Activated CD4-positive, alpha-beta T cell treated with anti-CD3 and anti-CD28 coated beads for 36 hours (primary cell): ENCODE measurements around the gene GLUD1. TPM values are rescaled to one million over a fixed set of nuclear protein-coding genes. Genes with fewer than 3 reads are reported as not detected.
"Not testable (repeated sequence)": the region's sequence is repeated elsewhere in the genome, so short reads cannot be mapped to it uniquely, and the experiment has no call there.

Experiments
- ATAC-seq: fragments of 200-7000 bp; cut with Tn5 transposase; one replicate; pipeline ENCODE4 v1.10.0; 2021; ENCODE audit warnings: mild to moderate bottlenecking, moderate library complexity
- CTCF ChIA-PET: fragments of 350-600 bp; sonication (Branson Sonifier 250); formaldehyde crosslinking; loops from one replicate; lab custom pipeline; 2021; ENCODE audit warnings: antibody characterized with exemption; lab: Charles Lee
- POLR2A ChIA-PET: fragments of 350-600 bp; sonication (Branson Sonifier 250); formaldehyde crosslinking; loops from one replicate; lab custom pipeline; 2021; ENCODE audit warnings: antibody characterized with exemption, inconsistent platforms; lab: Charles Lee
- DNase-seq: peaks from one replicate; pipeline ENCODE4 v3.0.0-alpha.2; 2020
- H3K27ac Mint-ChIP-seq: one replicate; pipeline ENCODE4 v1.8.0; 2021; ENCODE audit warnings: mixed read lengths
- H3K27me3 Mint-ChIP-seq: one replicate; pipeline ENCODE4 v1.8.0; 2021; ENCODE audit warnings: mixed read lengths
- H3K36me3 Mint-ChIP-seq: one replicate; pipeline ENCODE4 v1.8.0; 2021; ENCODE audit warnings: low read depth, mixed read lengths
- H3K4me1 Mint-ChIP-seq: one replicate; pipeline ENCODE4 v1.8.0; 2021; ENCODE audit warnings: mixed read lengths
- H3K4me3 Mint-ChIP-seq: one replicate; pipeline ENCODE4 v1.8.0; 2021; ENCODE audit warnings: mild to moderate bottlenecking, moderate library complexity, mixed read lengths
- H3K9me3 Mint-ChIP-seq: one replicate; pipeline ENCODE4 v1.8.0; 2021; ENCODE audit warnings: low read depth, mixed read lengths
- intact Hi-C, 2 experiments: fragments of 100-400 bp; cut with DNase I in 1 of 2; cut with micrococcal nuclease in 1 of 2; formaldehyde crosslinking; loops; one replicate each; pipeline versions ENCODE4 v1.14.2 to v1.15.1; 2022 to 2024; cut with DNase I, micrococcal nuclease
- total RNA-seq, 2 experiments: library from RNA; stranded (reverse); gene quantifications; one replicate each; pipeline ENCODE4 v1.2.3, GENCODE V29; 2021

Gene GLUD1
- 100 to 1,000 TPM in 1 of 2 experiments, 10 to 100 TPM in 1; 98.4 to 125 TPM for total RNA-seq

DNA sequence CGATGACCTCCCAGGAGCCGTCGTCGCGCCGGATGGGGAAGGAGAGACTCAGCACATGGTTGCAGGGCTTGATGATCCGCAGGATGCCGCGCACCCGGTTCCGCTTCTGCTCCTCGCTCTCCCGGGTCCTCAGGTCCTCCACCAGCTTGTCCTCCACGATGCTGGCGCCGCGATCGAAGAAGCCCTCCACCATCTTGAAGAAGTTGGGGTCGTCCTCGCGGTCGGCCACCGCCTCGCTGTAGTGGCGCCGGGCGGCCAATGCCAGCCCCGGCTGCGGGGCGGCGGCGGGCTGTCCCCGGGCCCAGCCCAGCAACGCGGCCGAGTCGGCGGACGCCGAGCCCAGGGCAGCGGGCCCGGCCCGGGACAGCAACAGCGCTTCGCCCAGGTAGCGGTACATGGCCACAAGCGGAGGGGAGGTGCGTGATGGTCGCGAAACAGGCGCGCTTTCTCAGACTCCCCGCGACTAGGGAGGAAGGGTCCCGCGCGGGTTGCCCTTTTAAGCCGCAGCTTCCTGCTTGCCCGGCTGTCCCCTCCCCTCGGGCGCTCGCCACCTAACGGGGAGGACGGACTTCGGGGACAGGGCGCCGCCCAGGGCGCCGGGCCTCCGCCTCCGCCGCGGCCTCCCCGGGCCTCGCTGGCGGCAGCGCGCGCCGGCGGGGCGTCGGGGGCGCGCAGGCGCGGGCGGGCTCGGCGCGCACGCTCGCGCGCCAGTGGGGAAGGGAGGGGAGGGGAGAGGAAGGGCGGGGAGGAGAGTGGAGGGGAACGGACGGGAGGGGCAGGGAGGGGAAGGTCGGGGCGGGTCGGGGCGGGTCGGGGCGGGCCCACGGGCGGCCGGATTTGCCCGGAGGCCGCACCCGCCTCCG, at the start of gene GLUD1, which contains the start of gene SHLD2:
Gene GLUD1, minus strand, starts transcription at position 471 of the 863 bp plus-strand sequence. Its CDS starts 74 bp downstream, at position 397.
Gene SHLD2, plus strand, starts transcription at position 834 of the 863 bp plus-strand sequence. CDS start 56,149 bp downstream, outside the sequence.
- ATAC-seq (peak; percentile 80), DNase-seq (peak; percentile 94)
- H3K27me3 Mint-ChIP-seq, result no peaks in the 10 kb centered on the region
- H3K27ac Mint-ChIP-seq, result peak within 1 kb of the TSS; percentile 91
- peaks cover 34% of the 10 kb centered on the region for H3K4me1 Mint-ChIP-seq
- peaks cover 35% of the 10 kb centered on the region for H3K36me3 Mint-ChIP-seq
- CTCF ChIA-PET, result no interaction called here
- intact Hi-C loops, result loop anchor here (1.0 to 10.0 kb wide), 10 partner anchors 67 to 770 kb away; partner anchors contain the start of genes BMPR1A (in 2 of the 2), ADIRF (in 1 of the 2), KLLN (in 1 of the 2) and MINPP1 (in 1 of the 2)
- POLR2A ChIA-PET, result interaction anchor here (0.7 to 2.0 kb wide), 3 partner anchors 9 to 380 kb away, joined by 3 to 9 read pairs (median 3); no protein-coding TSS in a partner anchor
- H3K9me3 Mint-ChIP-seq, result no peaks in the 10 kb centered on the region
- H3K4me3 Mint-ChIP-seq, result peak within 1 kb of the TSS; percentile 85

DNA sequence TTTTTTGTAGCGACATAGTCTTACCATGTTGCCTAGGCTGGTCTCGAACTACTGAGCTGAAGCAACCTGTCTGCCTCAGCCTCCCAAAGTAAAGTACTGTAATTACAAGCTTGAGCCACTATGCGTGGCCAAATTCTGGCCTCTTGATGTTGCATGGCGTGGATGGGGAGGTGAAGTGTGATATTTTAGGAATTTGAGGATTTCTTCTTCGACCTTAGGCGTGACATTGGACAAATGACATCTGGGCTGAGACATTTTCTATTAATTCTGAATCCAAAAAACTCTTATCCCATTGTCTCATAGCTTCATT, 48.4 kb upstream of the GLUD1 start:
- POLR2A ChIA-PET, H3K36me3 Mint-ChIP-seq, H3K27ac Mint-ChIP-seq, H3K27me3 Mint-ChIP-seq, H3K4me3 Mint-ChIP-seq, H3K4me1 Mint-ChIP-seq, ATAC-seq, intact Hi-C loops, DNase-seq, H3K9me3 Mint-ChIP-seq, CTCF ChIA-PET: not testable (repeated sequence)

DNA sequence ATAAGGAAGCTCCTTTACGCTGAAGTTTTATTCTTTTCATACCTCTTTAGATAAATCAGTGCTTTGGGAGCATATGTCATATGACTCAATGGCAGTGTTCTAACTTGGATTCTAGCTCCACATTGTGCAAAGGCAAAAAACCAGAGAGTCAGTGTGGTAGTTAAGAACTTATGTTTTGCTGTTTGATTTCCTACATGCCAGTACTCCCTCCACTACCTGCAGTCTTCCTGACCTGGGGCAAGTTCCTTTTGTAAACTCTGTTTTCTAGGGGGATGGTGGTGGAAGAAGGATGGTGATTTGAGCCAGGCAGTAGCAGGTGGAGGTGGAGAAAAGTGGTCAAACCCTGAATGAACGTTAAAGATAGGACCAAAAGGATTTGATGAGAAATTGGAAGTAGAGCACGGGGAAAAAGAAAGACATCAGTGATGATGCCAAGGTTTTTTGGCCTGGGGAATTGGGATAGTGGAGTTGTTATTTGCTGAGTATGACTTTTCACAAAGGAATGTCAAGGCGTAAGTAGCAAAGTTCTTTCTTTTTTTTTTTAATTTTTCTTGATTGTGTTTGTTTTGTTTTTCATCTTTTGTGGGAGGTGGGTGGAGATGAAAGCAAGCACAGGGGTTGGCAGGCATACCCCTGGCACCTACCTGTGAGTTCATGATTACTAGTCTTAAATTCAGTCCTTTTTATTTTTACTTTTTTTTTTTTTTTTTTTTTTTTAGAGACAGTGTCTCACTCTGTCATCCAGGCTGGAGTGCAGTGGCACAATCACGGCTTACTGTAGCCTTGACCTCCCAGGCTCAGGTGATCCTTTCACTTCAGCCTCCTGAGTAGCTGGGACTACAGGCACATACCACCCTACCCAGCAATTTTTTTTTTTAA, 47.8 kb upstream of the GLUD1 start:
- H3K4me1 Mint-ChIP-seq, intact Hi-C loops, H3K4me3 Mint-ChIP-seq, H3K27me3 Mint-ChIP-seq, ATAC-seq, H3K9me3 Mint-ChIP-seq, H3K27ac Mint-ChIP-seq, DNase-seq, CTCF ChIA-PET, H3K36me3 Mint-ChIP-seq, POLR2A ChIA-PET: not testable (repeated sequence)

DNA sequence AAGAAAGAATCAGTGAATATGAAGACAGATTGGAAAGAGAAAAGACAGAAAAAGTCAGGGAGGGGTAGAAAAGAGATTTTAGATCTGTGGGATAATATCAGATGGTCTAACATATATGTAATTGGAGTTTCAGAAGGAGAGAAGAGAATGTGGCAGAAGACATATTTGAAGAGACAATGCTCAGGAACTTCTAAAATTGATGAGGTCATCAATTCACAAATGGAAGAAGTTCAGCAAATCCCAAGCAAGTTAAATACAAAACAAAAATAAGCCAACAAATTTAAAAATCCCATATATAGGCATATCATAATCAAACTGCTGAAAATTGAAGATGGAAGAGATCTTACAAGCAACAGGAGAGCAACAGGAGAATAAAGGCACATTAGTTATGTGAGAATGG, 42.8 kb upstream of the GLUD1 start:
- CTCF ChIA-PET, H3K9me3 Mint-ChIP-seq, POLR2A ChIA-PET, H3K27ac Mint-ChIP-seq, ATAC-seq, H3K27me3 Mint-ChIP-seq, DNase-seq, H3K4me3 Mint-ChIP-seq, H3K4me1 Mint-ChIP-seq, intact Hi-C loops: not testable (repeated sequence)
- peaks cover 23% of the 10 kb centered on the region for H3K36me3 Mint-ChIP-seq

DNA sequence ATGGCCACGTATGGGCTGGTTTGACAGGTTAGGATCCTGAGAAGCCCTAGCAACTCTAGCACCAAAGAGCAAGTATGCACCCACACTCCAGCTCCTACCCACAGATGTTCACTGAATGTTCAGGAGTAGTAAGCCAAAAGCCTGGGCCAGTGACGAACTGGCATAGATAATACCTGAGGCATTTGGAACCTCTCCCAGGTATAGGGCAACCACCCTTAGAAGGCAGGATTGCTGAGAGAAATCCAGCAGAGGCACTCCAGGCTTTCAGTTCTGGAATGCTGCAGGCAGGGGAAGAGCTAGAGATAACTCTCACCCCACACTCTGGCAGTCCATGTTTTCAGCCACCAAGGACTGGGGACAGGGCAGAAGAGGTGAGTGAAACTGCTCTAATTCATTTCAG, 39.8 kb upstream of the GLUD1 start:
- H3K4me1 Mint-ChIP-seq, H3K4me3 Mint-ChIP-seq, H3K27me3 Mint-ChIP-seq, H3K27ac Mint-ChIP-seq, intact Hi-C loops, H3K9me3 Mint-ChIP-seq, DNase-seq, CTCF ChIA-PET, POLR2A ChIA-PET, ATAC-seq: not testable (repeated sequence)
- H3K36me3 Mint-ChIP-seq, result peaks cover 28% of the 10 kb centered on the region

DNA sequence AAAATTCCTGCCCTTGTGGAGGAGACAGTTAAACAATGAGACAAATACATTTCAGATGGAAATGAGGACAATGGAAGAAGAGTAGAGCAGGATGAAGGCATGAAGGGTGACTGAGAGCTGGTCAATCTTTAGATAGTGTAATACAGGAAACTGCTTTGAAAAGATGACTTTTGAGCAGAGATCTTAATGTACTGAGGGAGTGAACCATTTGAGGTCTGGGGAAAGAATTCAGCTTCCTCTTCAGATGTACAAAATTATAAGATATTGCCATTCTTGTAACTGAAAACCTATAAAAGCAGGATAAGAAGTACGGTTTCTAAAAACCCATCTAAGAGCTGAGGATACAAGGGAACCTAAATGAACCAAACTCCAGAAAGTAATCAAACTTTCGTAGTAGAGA, 39.3 kb upstream of the GLUD1 start:
- peaks cover 31% of the 10 kb centered on the region for H3K36me3 Mint-ChIP-seq
- H3K27me3 Mint-ChIP-seq, CTCF ChIA-PET, H3K4me3 Mint-ChIP-seq, ATAC-seq, DNase-seq, POLR2A ChIA-PET, H3K9me3 Mint-ChIP-seq, H3K4me1 Mint-ChIP-seq, intact Hi-C loops, H3K27ac Mint-ChIP-seq: not testable (repeated sequence)

DNA sequence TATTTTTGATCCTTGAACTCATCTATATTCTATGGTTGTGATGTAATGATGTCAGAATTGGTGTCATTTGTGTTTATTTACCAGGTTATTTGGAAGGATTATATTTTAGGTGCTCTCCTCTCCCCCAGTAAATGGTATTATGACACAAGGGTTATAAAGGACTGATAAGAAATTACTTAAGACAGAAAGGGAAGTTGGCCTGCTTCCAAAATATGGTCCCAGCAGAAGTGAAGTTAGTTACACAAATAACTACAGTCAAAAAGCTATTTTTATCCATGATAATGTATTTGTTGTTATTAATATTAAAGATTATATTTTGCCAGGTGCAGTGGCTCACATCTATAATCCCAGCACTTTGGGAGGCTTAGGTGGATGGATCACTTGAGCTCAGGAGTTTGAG, 37.5 kb upstream of the GLUD1 start:
- H3K4me3 Mint-ChIP-seq, DNase-seq, ATAC-seq, POLR2A ChIA-PET, H3K27ac Mint-ChIP-seq, H3K27me3 Mint-ChIP-seq, CTCF ChIA-PET, intact Hi-C loops, H3K4me1 Mint-ChIP-seq, H3K9me3 Mint-ChIP-seq: not testable (repeated sequence)
- peaks cover 26% of the 10 kb centered on the region for H3K36me3 Mint-ChIP-seq

DNA sequence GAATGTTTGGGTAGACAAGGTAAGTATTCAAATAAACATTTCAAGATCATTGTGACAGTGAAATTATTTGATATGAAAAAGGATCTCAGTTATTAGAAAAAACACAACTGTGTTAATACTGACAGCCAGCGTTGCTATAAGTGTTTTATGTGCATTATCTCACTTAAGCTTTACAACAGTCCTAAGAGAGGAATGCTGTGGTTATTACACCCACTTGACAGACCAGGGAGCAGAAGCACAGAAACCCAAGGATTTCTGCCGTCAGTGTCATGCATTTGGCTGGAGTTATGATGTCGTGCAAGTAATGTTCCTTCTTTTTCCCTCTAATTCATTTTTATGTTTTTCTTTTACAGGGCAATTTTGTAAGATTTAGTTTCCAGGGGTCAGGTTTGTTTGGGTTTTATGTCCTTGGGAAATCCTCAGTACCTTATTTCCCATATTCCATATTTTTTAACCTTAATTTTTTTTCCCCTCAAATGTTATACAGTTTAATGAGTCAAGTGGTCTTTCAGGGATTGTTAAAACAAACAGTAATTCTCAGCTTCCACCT, 33.0 kb upstream of the GLUD1 start:
- intact Hi-C loops, result not testable (repeated sequence)

DNA sequence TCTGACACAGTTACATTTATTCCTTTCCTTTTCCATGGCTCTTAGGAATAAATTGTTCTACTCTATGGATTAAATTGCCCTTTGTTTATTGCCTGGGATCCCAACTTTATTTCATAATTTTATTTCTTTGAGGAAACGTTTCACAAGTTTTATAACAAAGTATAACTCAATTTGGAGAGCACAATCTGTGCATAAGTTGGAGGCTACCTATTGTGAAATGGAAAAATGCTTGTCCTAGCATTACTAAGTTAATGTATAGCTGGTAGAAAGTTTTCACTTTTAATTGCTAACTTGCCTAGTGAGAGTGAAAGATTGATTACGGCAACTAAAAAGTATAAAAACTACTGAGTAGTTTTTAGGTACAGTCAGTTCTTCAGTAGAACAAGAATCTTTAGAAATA, 32.4 kb upstream of the GLUD1 start:
- CTCF ChIA-PET, DNase-seq, intact Hi-C loops, H3K4me1 Mint-ChIP-seq, H3K27me3 Mint-ChIP-seq, H3K27ac Mint-ChIP-seq, H3K4me3 Mint-ChIP-seq, H3K9me3 Mint-ChIP-seq, ATAC-seq, POLR2A ChIA-PET: not testable (repeated sequence)
- H3K36me3 Mint-ChIP-seq, result peaks cover 13% of the 10 kb centered on the region

More for the DNA sequence above, 33.0 kb upstream of the GLUD1 start:
- CTCF ChIA-PET, H3K9me3 Mint-ChIP-seq, ATAC-seq, H3K27ac Mint-ChIP-seq, H3K4me1 Mint-ChIP-seq, H3K27me3 Mint-ChIP-seq, DNase-seq, POLR2A ChIA-PET, H3K4me3 Mint-ChIP-seq: not testable (repeated sequence)
- peaks cover 13% of the 10 kb centered on the region for H3K36me3 Mint-ChIP-seq

DNA sequence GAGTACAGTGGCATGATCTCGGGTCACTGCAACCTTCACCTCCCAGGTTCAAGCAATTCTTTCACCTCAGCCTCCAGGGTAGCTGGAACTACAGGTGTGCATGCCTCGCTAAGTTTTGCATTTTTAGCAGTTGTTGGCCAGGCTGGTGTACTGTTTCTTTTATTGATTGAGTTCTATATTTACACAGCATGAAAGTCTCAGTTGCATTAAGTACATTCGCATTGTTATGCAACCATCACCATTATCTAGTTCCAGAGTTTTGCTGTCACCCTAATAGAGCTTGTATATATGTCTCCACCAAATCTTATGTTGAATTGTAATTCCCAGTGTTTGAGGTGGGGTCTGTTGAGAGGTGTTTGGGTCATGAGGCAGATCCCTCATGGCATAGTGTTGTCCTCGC, 28.7 kb upstream of the GLUD1 start:
- H3K27ac Mint-ChIP-seq, DNase-seq, H3K4me3 Mint-ChIP-seq, H3K36me3 Mint-ChIP-seq, H3K27me3 Mint-ChIP-seq, intact Hi-C loops, ATAC-seq, H3K9me3 Mint-ChIP-seq, POLR2A ChIA-PET, CTCF ChIA-PET, H3K4me1 Mint-ChIP-seq: not testable (repeated sequence)

DNA sequence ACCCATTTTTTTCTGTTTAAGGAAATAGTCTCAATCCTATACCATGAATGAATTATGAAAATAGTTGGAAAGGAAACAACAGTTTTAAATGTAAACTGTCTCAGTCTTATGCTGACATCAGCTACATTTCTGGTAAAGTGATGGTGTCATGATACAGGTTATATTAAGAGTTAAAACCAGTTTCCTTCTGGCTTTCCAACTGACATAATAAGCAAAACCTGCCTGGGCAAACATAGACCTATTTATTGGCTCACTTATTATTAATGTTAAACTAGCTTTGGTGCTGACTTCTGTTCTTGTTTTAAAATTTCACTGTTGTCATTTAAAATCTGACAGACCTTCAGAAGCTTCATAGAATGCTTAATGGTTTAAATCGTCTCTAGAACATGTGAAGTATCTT, 24.4 kb upstream of the GLUD1 start:
- H3K27ac Mint-ChIP-seq, ATAC-seq, POLR2A ChIA-PET, DNase-seq, H3K27me3 Mint-ChIP-seq, intact Hi-C loops, H3K4me3 Mint-ChIP-seq, H3K4me1 Mint-ChIP-seq, CTCF ChIA-PET, H3K9me3 Mint-ChIP-seq: not testable (repeated sequence)
- peaks cover 10% of the 10 kb centered on the region for H3K36me3 Mint-ChIP-seq
